Natural killer cell treated with Interleukin-12 subunit alpha and Interleukin-12 subunit beta and Interleukin-15 and Interleukin-18, amount 100 ng/mL, for 72 hours (primary cell): ENCODE results near the gene IRX1. TPM values are rescaled to one million over a fixed set of nuclear protein-coding genes. Genes with fewer than 3 reads are reported as not detected.

Experiments
- ATAC-seq, 2 donors: fragments of 150-1000 bp; cut with Tn5 transposase in 1 of 2; sonication (Bioruptor Pico), chemical (Tn5 transposase) in 1 of 2; 2 replicates each; pipeline ENCODE4 v1.10.0; 2021
- DNase-seq: peaks from one replicate; pipeline ENCODE4 v3.0.0; 2022; ENCODE audit warnings: low spot score
- H3K27ac Mint-ChIP-seq, 2 donors: 1 replicate in 1 of 2; 2 replicates in 1 of 2; pipeline ENCODE4 v1.8.0; 2022; ENCODE audit warnings: mixed read lengths in 2 of 2, mild to moderate bottlenecking in 1 of 2, moderate library complexity in 1 of 2
- H3K27me3 Mint-ChIP-seq, 2 donors: 1 replicate in 1 of 2; 2 replicates in 1 of 2; pipeline ENCODE4 v1.8.0; 2022; ENCODE audit warnings: mixed read lengths in 2 of 2
- H3K36me3 Mint-ChIP-seq: one replicate; pipeline ENCODE4 v1.8.0; 2022; ENCODE audit warnings: mixed read lengths
- H3K4me1 Mint-ChIP-seq, 2 donors: 1 replicate in 1 of 2; 2 replicates in 1 of 2; pipeline ENCODE4 v1.8.0; 2022; ENCODE audit warnings: low read depth in 2 of 2, mixed read lengths in 2 of 2, mild to moderate bottlenecking in 1 of 2
- H3K4me3 Mint-ChIP-seq: one replicate; pipeline ENCODE4 v1.8.0; 2022; ENCODE audit warnings: mixed read lengths
- H3K9me3 Mint-ChIP-seq: 2 replicates; pipeline ENCODE4 v1.8.0; 2022; ENCODE audit warnings: mixed read lengths
- total RNA-seq, 2 donors: library from RNA; stranded (reverse); gene quantifications; one replicate each; pipeline ENCODE4 v1.2.3, GENCODE V29; 2022

IRX1 gene
- total RNA-seq, 2 donors from 2014 or later = not detected

GRCh38 chr5:3606121-3606831, 10.6 kb downstream of the IRX1 start:
- no peaks in the 10 kb centered on the region for H3K9me3 Mint-ChIP-seq
- peaks cover 37 to 51% of the 10 kb centered on the region in 2 donors for H3K27me3 Mint-ChIP-seq
- H3K27ac Mint-ChIP-seq = no peak overlapping the region
- ATAC-seq (no peak), DNase-seq (no peak)
- no peak overlapping the region for H3K4me3 Mint-ChIP-seq
- H3K4me1 Mint-ChIP-seq = peaks cover 0 to 11% of the 10 kb centered on the region in 2 donors
- peaks cover 7% of the 10 kb centered on the region for H3K36me3 Mint-ChIP-seq

- H3K27ac Mint-ChIP-seq = no peak overlapping the region
- H3K4me3 Mint-ChIP-seq = no peak overlapping the region
- peaks cover 0 to 4% of the 10 kb centered on the region in 2 donors for H3K4me1 Mint-ChIP-seq
- no peak for DNase-seq
- H3K9me3 Mint-ChIP-seq = no peaks in the 10 kb centered on the region
- H3K27me3 Mint-ChIP-seq = peaks cover 28 to 43% of the 10 kb centered on the region in 2 donors
- no peak for ATAC-seq
- H3K36me3 Mint-ChIP-seq = no peaks in the 10 kb centered on the region
These were observed 12.0 kb downstream of the IRX1 start for GRCh38 chr5:3607541-3608181.

GRCh38 chr5:3609120-3609681, 13.6 kb downstream of the IRX1 start:
- H3K27ac Mint-ChIP-seq = no peak overlapping the region
- ATAC-seq (no peak), DNase-seq (no peak)
- no peaks in the 10 kb centered on the region for H3K9me3 Mint-ChIP-seq
- no peaks in the 10 kb centered on the region for H3K36me3 Mint-ChIP-seq
- H3K4me1 Mint-ChIP-seq = peaks cover 0 to 4% of the 10 kb centered on the region in 2 donors
- peaks cover 26 to 35% of the 10 kb centered on the region in 2 donors for H3K27me3 Mint-ChIP-seq
- H3K4me3 Mint-ChIP-seq = no peak overlapping the region

GRCh38 chr5:3612591-3613042, 17.0 kb downstream of the IRX1 start:
- H3K27ac Mint-ChIP-seq = no peak overlapping the region
- H3K4me3 Mint-ChIP-seq = no peak overlapping the region
- H3K9me3 Mint-ChIP-seq = no peaks in the 10 kb centered on the region
- no peaks in the 10 kb centered on the region for H3K36me3 Mint-ChIP-seq
- no peak for DNase-seq
- ATAC-seq = no peak
- H3K27me3 Mint-ChIP-seq = peaks cover 9 to 25% of the 10 kb centered on the region in 2 donors
- no peaks in the 10 kb centered on the region for H3K4me1 Mint-ChIP-seq

- H3K27me3 Mint-ChIP-seq = peaks cover 0 to 17% of the 10 kb centered on the region in 2 donors
- no peak for DNase-seq
- H3K36me3 Mint-ChIP-seq = no peaks in the 10 kb centered on the region
- no peaks in the 10 kb centered on the region for H3K9me3 Mint-ChIP-seq
- no peak for ATAC-seq
- H3K4me1 Mint-ChIP-seq = no peaks in the 10 kb centered on the region
- H3K27ac Mint-ChIP-seq = no peak overlapping the region
- H3K4me3 Mint-ChIP-seq = no peak overlapping the region
These were observed 18.1 kb downstream of the IRX1 start for GRCh38 chr5:3613726-3614125.

GRCh38 chr5:3615217-3615616, 19.6 kb downstream of the IRX1 start:
- Mint-ChIP-seq H3K4me1 (no peaks in the 10 kb centered on the region), H3K4me3 (no peak overlapping the region), H3K27me3 (peaks cover 0 to 8% of the 10 kb centered on the region in 2 donors), H3K27ac (no peak overlapping the region), H3K9me3 (no peaks in the 10 kb centered on the region), H3K36me3 (no peaks in the 10 kb centered on the region)
- no peak for ATAC-seq
- no peak for DNase-seq

GRCh38 chr5:3615829-3616228, 20.2 kb downstream of the IRX1 start:
- Mint-ChIP-seq H3K9me3 (no peaks in the 10 kb centered on the region), H3K27ac (no peak overlapping the region), H3K27me3 (peaks cover 0 to 7% of the 10 kb centered on the region in 2 donors), H3K4me3 (no peak overlapping the region), H3K4me1 (no peaks in the 10 kb centered on the region), H3K36me3 (no peaks in the 10 kb centered on the region)
- ATAC-seq (no peak), DNase-seq (no peak)

- Mint-ChIP-seq H3K36me3 (no peaks in the 10 kb centered on the region), H3K9me3 (no peaks in the 10 kb centered on the region), H3K4me3 (no peak overlapping the region), H3K4me1 (no peaks in the 10 kb centered on the region), H3K27me3 (peaks cover 0 to 7% of the 10 kb centered on the region in 2 donors), H3K27ac (no peak overlapping the region)
- DNase-seq = no peak
- ATAC-seq = no peak
These were observed 23.9 kb downstream of the IRX1 start for GRCh38 chr5:3619579-3619978.

GRCh38 chr5:3622961-3623360, 27.3 kb downstream of the IRX1 start:
- Mint-ChIP-seq H3K4me1 (peaks cover 0 to 3% of the 10 kb centered on the region in 2 donors), H3K27ac (no peak overlapping the region), H3K4me3 (no peak overlapping the region), H3K9me3 (no peaks in the 10 kb centered on the region), H3K27me3 (peaks cover 0 to 1% of the 10 kb centered on the region in 2 donors), H3K36me3 (no peaks in the 10 kb centered on the region)
- no peak for ATAC-seq
- DNase-seq = no peak

GRCh38 chr5:3625626-3626025, 30.0 kb downstream of the IRX1 start:
- Mint-ChIP-seq H3K36me3 (no peaks in the 10 kb centered on the region), H3K4me1 (peaks cover 0 to 3% of the 10 kb centered on the region in 2 donors), H3K9me3 (no peaks in the 10 kb centered on the region), H3K27me3 (peaks cover 0 to 2% of the 10 kb centered on the region in 2 donors), H3K4me3 (no peak overlapping the region), H3K27ac (no peak overlapping the region)
- no peak for DNase-seq
- no peak for ATAC-seq

- ATAC-seq (no peak), DNase-seq (no peak)
- H3K27me3 Mint-ChIP-seq = peaks cover 0 to 2% of the 10 kb centered on the region in 2 donors
- H3K4me3 Mint-ChIP-seq = no peak overlapping the region
- H3K9me3 Mint-ChIP-seq = no peaks in the 10 kb centered on the region
- H3K27ac Mint-ChIP-seq = no peak overlapping the region
- H3K4me1 Mint-ChIP-seq = no peaks in the 10 kb centered on the region
- no peaks in the 10 kb centered on the region for H3K36me3 Mint-ChIP-seq
These were observed 38.4 kb downstream of the IRX1 start for GRCh38 chr5:3634061-3634460.

- H3K36me3 Mint-ChIP-seq = no peaks in the 10 kb centered on the region
- H3K27ac Mint-ChIP-seq = no peak overlapping the region
- no peak for ATAC-seq
- no peak overlapping the region for H3K4me3 Mint-ChIP-seq
- no peaks in the 10 kb centered on the region for H3K4me1 Mint-ChIP-seq
- no peaks in the 10 kb centered on the region for H3K9me3 Mint-ChIP-seq
- H3K27me3 Mint-ChIP-seq = no peaks in the 10 kb centered on the region
- DNase-seq = no peak
These were observed 43.5 kb downstream of the IRX1 start for GRCh38 chr5:3639175-3639574.

- H3K27ac Mint-ChIP-seq = no peak overlapping the region
These were observed 46.6 kb downstream of the IRX1 start for GRCh38 chr5:3642231-3642630.

GRCh38 chr5:3650320-3650719, 54.7 kb downstream of the IRX1 start:
- Mint-ChIP-seq H3K4me3 (no peak overlapping the region), H3K27ac (no peak overlapping the region), H3K36me3 (no peaks in the 10 kb centered on the region), H3K27me3 (peaks cover 0 to 15% of the 10 kb centered on the region in 2 donors), H3K9me3 (no peaks in the 10 kb centered on the region), H3K4me1 (no peaks in the 10 kb centered on the region)
- DNase-seq = no peak
- no peak for ATAC-seq

More at GRCh38 chr5:3642231-3642630, 46.6 kb downstream of the IRX1 start:
- H3K9me3 Mint-ChIP-seq = no peaks in the 10 kb centered on the region
- H3K27me3 Mint-ChIP-seq = peaks cover 0 to 6% of the 10 kb centered on the region in 2 donors
- DNase-seq (no peak), ATAC-seq (no peak)
- H3K36me3 Mint-ChIP-seq = no peaks in the 10 kb centered on the region
- H3K4me1 Mint-ChIP-seq = no peaks in the 10 kb centered on the region
- no peak overlapping the region for H3K4me3 Mint-ChIP-seq
